ENCODE measurements around the gene PLXNB2.

- TF ChIP-seq CTCF (conservative IDR thresholded peaks at IDR 0.05): no peak
- no peak for TF ChIP-seq ZFX (IDR thresholded peaks at IDR 0.05)
Observed at GRCh38 chr22:50243685-50244419, 63.6 kb downstream of the PLXNB2 start.
